ENCODE measurements around the gene FOLR2. TPM values are rescaled to one million over a fixed set of nuclear protein-coding genes. Genes with fewer than 3 reads are reported as not detected.
A peak's percentile ranks its signal among the peaks of the same experiment; 100 is the strongest.

Gene FOLR2
- polyA plus RNA-seq, 3 donors = 54.7 to 63.8 (median 62.6) TPM

GRCh38 chr11:72229925-72230763 lies 13.6 kb downstream of the FOLR2 start:
- Histone ChIP-seq H3K27ac (ENCODE audit: low read depth in 1 of 2, low read length in 2 of 2) (no peak overlapping the region), H3K4me3 (replicated peaks in 1 of 3; ENCODE audit: low read depth in 2 of 3, low read length in 3 of 3) (no peak overlapping the region), H4K20me1 (ENCODE audit: insufficient read depth, low read length) (peaks cover 100% of the 10 kb centered on the region), H2AFZ (ENCODE audit: insufficient read depth, low read depth, low read length, poor library complexity, severe bottlenecking) (no peak overlapping the region), H3K36me3 (replicated peaks in 1 of 2; ENCODE audit: control insufficient read depth in 1 of 2, insufficient read depth in 2 of 2, low read length in 2 of 2) (peaks cover 87 to 89% of the 10 kb centered on the region in 2 donors), H3K79me2 (ENCODE audit: insufficient read depth, low read length) (peaks cover 27% of the 10 kb centered on the region), H3K9ac (ENCODE audit: insufficient read depth, low read length, poor library complexity, severe bottlenecking) (no peak overlapping the region), H3K27me3 (ENCODE audit: control insufficient read depth in 2 of 2, insufficient read depth in 2 of 2, low read length in 2 of 2) (no peaks in the 10 kb centered on the region), H3K4me2 (replicated peaks; ENCODE audit: extremely low read depth, low read length, poor library complexity, severe bottlenecking) (no peak overlapping the region), H3K4me1 (ENCODE audit: control insufficient read depth in 1 of 2, insufficient read depth in 2 of 2, low read length in 2 of 2) (peaks cover 16 to 22% of the 10 kb centered on the region in 2 donors), H3K9me3 (replicated peaks in 1 of 2; ENCODE audit: control insufficient read depth in 1 of 2, insufficient read depth in 1 of 2, low read length in 2 of 2) (no peaks in the 10 kb centered on the region)
- peaks cover 45% of the 10 kb centered on the region for H3K4me1 Mint-ChIP-seq
- no peak for DNase-seq
- no peaks in the 10 kb centered on the region for H3K9me3 Mint-ChIP-seq
- TF ChIP-seq CTCF (IDR thresholded peaks at IDR 0.05) = no peak
- peaks cover 79 to 92% of the 10 kb centered on the region in 2 donors for H3K36me3 Mint-ChIP-seq
- no peak overlapping the region for H3K4me3 Mint-ChIP-seq
- 97% methylated on average over 17 of the region's 21 CpGs for WGBS (ENCODE audit: insufficient coverage)
- H3K27ac Mint-ChIP-seq = peak overlapping the region in 1 of 7 donors; percentile 46
- H3K27me3 Mint-ChIP-seq (ENCODE audit: low read depth in 3 of 3) = peaks cover 0 to 2% (median 0%) of the 10 kb centered on the region in 3 donors
- intact Hi-C loops (cut with micrococcal nuclease) = loop anchor here in 1 of 2 donors (5.0 to 10.0 kb wide), 2 partner anchors 48 to 125 kb away; partner anchors contain the start of genes LAMTOR1 and TOMT

GRCh38 chr11:72230764-72231365 lies 14.3 kb downstream of the FOLR2 start:
- H3K4me1 Mint-ChIP-seq = peaks cover 38% of the 10 kb centered on the region
- H3K4me3 Mint-ChIP-seq = no peak overlapping the region
- Histone ChIP-seq H3K9me3 (replicated peaks in 1 of 2; ENCODE audit: control insufficient read depth in 1 of 2, insufficient read depth in 1 of 2, low read length in 2 of 2) (no peaks in the 10 kb centered on the region), H3K4me1 (ENCODE audit: control insufficient read depth in 1 of 2, insufficient read depth in 2 of 2, low read length in 2 of 2) (peaks cover 9 to 15% of the 10 kb centered on the region in 2 donors), H3K79me2 (ENCODE audit: insufficient read depth, low read length) (peaks cover 20% of the 10 kb centered on the region), H3K9ac (ENCODE audit: insufficient read depth, low read length, poor library complexity, severe bottlenecking) (no peak overlapping the region), H3K4me3 (replicated peaks in 1 of 3; ENCODE audit: low read depth in 2 of 3, low read length in 3 of 3) (no peak overlapping the region), H2AFZ (ENCODE audit: insufficient read depth, low read depth, low read length, poor library complexity, severe bottlenecking) (no peak overlapping the region), H4K20me1 (ENCODE audit: insufficient read depth, low read length) (peaks cover 100% of the 10 kb centered on the region), H3K27ac (ENCODE audit: low read depth in 1 of 2, low read length in 2 of 2) (peak overlapping the region in 1 of 2 donors; percentile 31), H3K27me3 (ENCODE audit: control insufficient read depth in 2 of 2, insufficient read depth in 2 of 2, low read length in 2 of 2) (no peaks in the 10 kb centered on the region), H3K36me3 (replicated peaks in 1 of 2; ENCODE audit: control insufficient read depth in 1 of 2, insufficient read depth in 2 of 2, low read length in 2 of 2) (peaks cover 94 to 96% of the 10 kb centered on the region in 2 donors), H3K4me2 (replicated peaks; ENCODE audit: extremely low read depth, low read length, poor library complexity, severe bottlenecking) (no peak overlapping the region)
- no peaks in the 10 kb centered on the region for H3K9me3 Mint-ChIP-seq
- peaks cover 0 to 2% (median 1%) of the 10 kb centered on the region in 3 donors for H3K27me3 Mint-ChIP-seq (ENCODE audit: low read depth in 3 of 3)
- TF ChIP-seq CTCF (IDR thresholded peaks at IDR 0.05) = no peak
- intact Hi-C loops (cut with micrococcal nuclease) = no loop called here
- H3K36me3 Mint-ChIP-seq = peaks cover 85 to 99% of the 10 kb centered on the region in 2 donors
- DNase-seq = no peak
- H3K27ac Mint-ChIP-seq = peak overlapping the region in 2 of 7 donors; percentile 22 to 87
- 93% methylated on average over 18 of the region's 18 CpGs for WGBS (ENCODE audit: insufficient coverage)

Measured in CD14-positive monocyte (primary cell).